ENCODE data around the gene KIF13A.
"Not testable (repeated sequence)": the region's sequence is repeated elsewhere in the genome, so short reads cannot be mapped to it uniquely, and the experiment has no call there.

DNA sequence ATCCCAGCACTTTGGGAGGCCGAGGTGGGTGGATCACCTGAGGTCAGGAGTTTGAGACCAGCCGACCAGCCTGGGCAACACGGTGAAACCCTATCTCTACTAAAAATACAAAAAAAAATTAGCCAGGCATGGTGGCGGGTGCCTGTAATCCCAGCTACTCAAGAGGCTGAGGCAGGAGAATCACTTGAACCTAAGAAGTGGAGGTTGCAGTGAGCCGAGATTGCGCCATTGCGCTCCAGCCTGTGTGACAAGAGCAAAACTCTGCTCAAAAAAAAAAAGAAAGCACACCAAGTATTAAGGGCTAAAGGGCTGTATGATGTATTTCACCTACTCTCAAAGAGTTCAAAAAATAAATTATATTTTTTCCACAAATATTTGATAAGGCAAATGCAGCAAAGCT lies 39.9 kb downstream of the KIF13A start:
- not testable (repeated sequence) for TF ChIP-seq POLR2A (IDR thresholded peaks at IDR 0.05)
- TF ChIP-seq, protein P1, sequence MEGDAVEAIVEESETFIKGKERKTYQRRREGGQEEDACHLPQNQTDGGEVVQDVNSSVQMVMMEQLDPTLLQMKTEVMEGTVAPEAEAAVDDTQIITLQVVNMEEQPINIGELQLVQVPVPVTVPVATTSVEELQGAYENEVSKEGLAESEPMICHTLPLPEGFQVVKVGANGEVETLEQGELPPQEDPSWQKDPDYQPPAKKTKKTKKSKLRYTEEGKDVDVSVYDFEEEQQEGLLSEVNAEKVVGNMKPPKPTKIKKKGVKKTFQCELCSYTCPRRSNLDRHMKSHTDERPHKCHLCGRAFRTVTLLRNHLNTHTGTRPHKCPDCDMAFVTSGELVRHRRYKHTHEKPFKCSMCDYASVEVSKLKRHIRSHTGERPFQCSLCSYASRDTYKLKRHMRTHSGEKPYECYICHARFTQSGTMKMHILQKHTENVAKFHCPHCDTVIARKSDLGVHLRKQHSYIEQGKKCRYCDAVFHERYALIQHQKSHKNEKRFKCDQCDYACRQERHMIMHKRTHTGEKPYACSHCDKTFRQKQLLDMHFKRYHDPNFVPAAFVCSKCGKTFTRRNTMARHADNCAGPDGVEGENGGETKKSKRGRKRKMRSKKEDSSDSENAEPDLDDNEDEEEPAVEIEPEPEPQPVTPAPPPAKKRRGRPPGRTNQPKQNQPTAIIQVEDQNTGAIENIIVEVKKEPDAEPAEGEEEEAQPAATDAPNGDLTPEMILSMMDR (IDR thresholded peaks at IDR 0.05): not testable (repeated sequence)
